Fibroblast of pulmonary artery (primary cell): ENCODE data around the gene USP17L29.
"Not testable (repeated sequence)": the region's sequence is repeated elsewhere in the genome, so short reads cannot be mapped to it uniquely, and the experiment has no call there.

Experiments
- DNase-seq: peaks from one replicate; pipeline ENCODE4 v3.0.0-alpha.2; 2010; ENCODE audit warnings: low read depth
- H3K4me3 ChIP-seq: replicated peaks from 2 replicates; pipeline ENCODE4 v1.5.1; 2011; ENCODE audit warnings: low read depth, mild to moderate bottlenecking, control low read depth, low read length, moderate library complexity
- TF ChIP-seq, protein P1 (sequence below): IDR thresholded peaks from 2 replicates; pipeline ENCODE4 v1.5.1; 2011; ENCODE audit warnings: mild to moderate bottlenecking, control low read depth, low read length, inconsistent platforms; ENCODE audit errors: missing control alignments

USP17L29 gene

DNA sequence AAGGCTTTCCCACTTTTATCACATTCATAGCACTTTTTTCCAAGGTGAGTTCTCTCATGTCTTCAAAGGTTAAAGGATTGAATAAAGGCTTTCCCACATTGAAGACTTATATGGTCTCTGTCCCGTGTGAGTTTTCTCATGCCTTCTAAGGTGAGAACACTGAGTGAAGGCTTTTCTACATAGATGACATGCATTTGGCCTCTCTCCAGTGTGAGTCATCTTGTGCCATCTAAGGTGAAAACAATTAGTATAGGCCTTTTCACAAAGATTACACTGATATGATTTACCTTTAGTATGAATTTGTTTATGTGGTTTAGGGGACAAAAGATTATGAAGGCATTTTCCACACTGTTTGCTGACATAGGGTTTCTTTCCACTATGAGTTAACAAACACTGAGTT, 30.7 kb downstream of the USP17L29 start:
- TF ChIP-seq, protein P1, sequence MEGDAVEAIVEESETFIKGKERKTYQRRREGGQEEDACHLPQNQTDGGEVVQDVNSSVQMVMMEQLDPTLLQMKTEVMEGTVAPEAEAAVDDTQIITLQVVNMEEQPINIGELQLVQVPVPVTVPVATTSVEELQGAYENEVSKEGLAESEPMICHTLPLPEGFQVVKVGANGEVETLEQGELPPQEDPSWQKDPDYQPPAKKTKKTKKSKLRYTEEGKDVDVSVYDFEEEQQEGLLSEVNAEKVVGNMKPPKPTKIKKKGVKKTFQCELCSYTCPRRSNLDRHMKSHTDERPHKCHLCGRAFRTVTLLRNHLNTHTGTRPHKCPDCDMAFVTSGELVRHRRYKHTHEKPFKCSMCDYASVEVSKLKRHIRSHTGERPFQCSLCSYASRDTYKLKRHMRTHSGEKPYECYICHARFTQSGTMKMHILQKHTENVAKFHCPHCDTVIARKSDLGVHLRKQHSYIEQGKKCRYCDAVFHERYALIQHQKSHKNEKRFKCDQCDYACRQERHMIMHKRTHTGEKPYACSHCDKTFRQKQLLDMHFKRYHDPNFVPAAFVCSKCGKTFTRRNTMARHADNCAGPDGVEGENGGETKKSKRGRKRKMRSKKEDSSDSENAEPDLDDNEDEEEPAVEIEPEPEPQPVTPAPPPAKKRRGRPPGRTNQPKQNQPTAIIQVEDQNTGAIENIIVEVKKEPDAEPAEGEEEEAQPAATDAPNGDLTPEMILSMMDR: no peak
- H3K4me3 ChIP-seq: no peak overlapping the region
- no peak for DNase-seq

DNA sequence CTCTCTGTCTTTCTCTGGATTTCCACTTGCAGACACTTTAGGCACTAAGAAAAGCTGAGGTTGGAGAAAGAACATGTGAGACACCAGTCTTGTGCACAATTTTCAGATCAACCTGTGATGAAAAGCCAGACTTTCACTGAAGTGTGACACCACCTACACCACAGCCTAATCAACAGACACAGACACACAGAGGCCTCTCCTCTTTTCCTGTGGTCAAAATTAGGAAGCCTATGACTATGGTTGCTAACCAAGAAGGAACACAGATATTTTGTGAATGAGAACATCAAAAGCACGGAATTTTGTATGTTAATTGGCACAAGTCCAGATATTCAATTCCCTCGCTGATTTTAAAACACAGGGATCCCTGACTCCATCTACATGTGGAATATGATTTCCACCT, 35.6 kb downstream of the USP17L29 start:
- not testable (repeated sequence) for H3K4me3 ChIP-seq, DNase-seq
